ENCODE measurements around the gene BRIP1. TPM values are rescaled to one million over a fixed set of nuclear protein-coding genes. Genes with fewer than 3 reads are reported as not detected.

BRIP1 gene
- total RNA-seq, 1 donor from 2014 or later = not detected

- TF ChIP-seq, protein P1, sequence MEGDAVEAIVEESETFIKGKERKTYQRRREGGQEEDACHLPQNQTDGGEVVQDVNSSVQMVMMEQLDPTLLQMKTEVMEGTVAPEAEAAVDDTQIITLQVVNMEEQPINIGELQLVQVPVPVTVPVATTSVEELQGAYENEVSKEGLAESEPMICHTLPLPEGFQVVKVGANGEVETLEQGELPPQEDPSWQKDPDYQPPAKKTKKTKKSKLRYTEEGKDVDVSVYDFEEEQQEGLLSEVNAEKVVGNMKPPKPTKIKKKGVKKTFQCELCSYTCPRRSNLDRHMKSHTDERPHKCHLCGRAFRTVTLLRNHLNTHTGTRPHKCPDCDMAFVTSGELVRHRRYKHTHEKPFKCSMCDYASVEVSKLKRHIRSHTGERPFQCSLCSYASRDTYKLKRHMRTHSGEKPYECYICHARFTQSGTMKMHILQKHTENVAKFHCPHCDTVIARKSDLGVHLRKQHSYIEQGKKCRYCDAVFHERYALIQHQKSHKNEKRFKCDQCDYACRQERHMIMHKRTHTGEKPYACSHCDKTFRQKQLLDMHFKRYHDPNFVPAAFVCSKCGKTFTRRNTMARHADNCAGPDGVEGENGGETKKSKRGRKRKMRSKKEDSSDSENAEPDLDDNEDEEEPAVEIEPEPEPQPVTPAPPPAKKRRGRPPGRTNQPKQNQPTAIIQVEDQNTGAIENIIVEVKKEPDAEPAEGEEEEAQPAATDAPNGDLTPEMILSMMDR (IDR thresholded peaks at IDR 0.05) = no peak
- H3K36me3 ChIP-seq = no peaks in the 10 kb centered on the region
- H3K27ac ChIP-seq = no peak overlapping the region
- intact Hi-C loops (cut with DNase I) = no loop called here
- DNase-seq (ENCODE audit: low spot score in 2 of 2) = no peak
- H3K4me3 ChIP-seq = no peak overlapping the region
- H3K9me3 ChIP-seq = no peaks in the 10 kb centered on the region
- no peaks in the 10 kb centered on the region for H3K4me1 ChIP-seq
- no peaks in the 10 kb centered on the region for H3K27me3 ChIP-seq
These were observed 108.2 kb downstream of the BRIP1 start for GRCh38 chr17:61755078-61755477.

DNA sequence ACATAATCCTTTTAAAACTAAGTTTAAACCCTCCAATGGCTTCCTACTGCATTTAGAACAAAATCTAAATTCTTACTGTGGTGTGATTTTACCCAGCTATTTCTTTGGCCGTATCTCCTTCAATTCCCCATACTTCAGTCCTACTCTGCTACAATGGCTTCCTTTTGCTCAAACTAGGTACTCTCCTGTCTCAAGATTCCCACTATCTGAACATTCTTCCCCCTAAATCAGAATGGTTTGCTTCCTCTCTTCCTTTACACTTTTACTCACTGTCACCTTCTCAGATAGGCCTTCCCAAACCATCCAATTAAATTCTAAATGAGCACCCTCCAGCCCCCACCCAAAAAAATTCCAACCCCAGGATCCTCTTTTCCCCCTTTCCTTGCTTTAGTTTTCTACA, 109.2 kb downstream of the BRIP1 start:
- no peaks in the 10 kb centered on the region for H3K36me3 ChIP-seq
- no peaks in the 10 kb centered on the region for H3K4me1 ChIP-seq
- no peak overlapping the region for H3K27ac ChIP-seq
- DNase-seq (ENCODE audit: low spot score in 2 of 2) = no peak
- TF ChIP-seq, protein P1 (IDR thresholded peaks at IDR 0.05) = no peak
- H3K27me3 ChIP-seq = no peaks in the 10 kb centered on the region
- no peak overlapping the region for H3K4me3 ChIP-seq
- no peaks in the 10 kb centered on the region for H3K9me3 ChIP-seq
- intact Hi-C loops (cut with DNase I) = no loop called here

DNA sequence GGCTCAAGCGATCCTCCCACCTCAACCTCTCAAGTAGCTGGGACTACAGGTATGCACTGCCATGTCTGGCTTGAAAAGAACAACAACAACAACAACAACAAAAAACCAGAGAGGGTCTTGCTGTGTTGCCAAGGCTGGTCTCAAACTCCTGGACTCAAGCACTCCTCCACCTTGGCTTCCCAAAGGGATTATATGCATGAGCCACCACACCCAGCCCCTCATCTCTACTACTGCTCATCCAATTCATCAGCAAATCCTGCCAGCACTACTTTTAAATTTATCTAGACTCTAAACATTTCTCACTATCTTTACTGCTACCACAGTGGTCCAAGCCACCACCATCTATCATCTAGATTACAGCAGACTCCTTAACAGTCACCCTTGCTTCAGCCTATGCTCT, 109.6 kb downstream of the BRIP1 start:
- H3K36me3 ChIP-seq = no peaks in the 10 kb centered on the region
- TF ChIP-seq, protein P1 (IDR thresholded peaks at IDR 0.05) = no peak
- DNase-seq (ENCODE audit: low spot score in 2 of 2) = no peak
- no peaks in the 10 kb centered on the region for H3K9me3 ChIP-seq
- no peak overlapping the region for H3K4me3 ChIP-seq
- no peaks in the 10 kb centered on the region for H3K4me1 ChIP-seq
- H3K27ac ChIP-seq = no peak overlapping the region
- intact Hi-C loops (cut with DNase I) = no loop called here
- no peaks in the 10 kb centered on the region for H3K27me3 ChIP-seq

- Histone ChIP-seq H3K9me3 (no peaks in the 10 kb centered on the region), H3K4me3 (no peak overlapping the region), H3K36me3 (no peaks in the 10 kb centered on the region), H3K4me1 (no peaks in the 10 kb centered on the region), H3K27ac (no peak overlapping the region), H3K27me3 (no peaks in the 10 kb centered on the region)
- intact Hi-C loops (cut with DNase I) = no loop called here
- DNase-seq (ENCODE audit: low spot score in 2 of 2) = no peak
- TF ChIP-seq, protein P1 (IDR thresholded peaks at IDR 0.05) = no peak
These were observed 112.7 kb downstream of the BRIP1 start for GRCh38 chr17:61750656-61751055.

- no peaks in the 10 kb centered on the region for H3K27me3 ChIP-seq
- intact Hi-C loops (cut with DNase I) = no loop called here
- H3K27ac ChIP-seq = no peak overlapping the region
- no peaks in the 10 kb centered on the region for H3K4me1 ChIP-seq
- DNase-seq (ENCODE audit: low spot score in 2 of 2) = no peak
- H3K36me3 ChIP-seq = no peaks in the 10 kb centered on the region
- H3K9me3 ChIP-seq = no peaks in the 10 kb centered on the region
- no peak overlapping the region for H3K4me3 ChIP-seq
- TF ChIP-seq, protein P1 (IDR thresholded peaks at IDR 0.05) = no peak
These were observed 113.4 kb downstream of the BRIP1 start for GRCh38 chr17:61749823-61750404.
